ENCODE data around the gene PRKAR1B. TPM values are rescaled to one million over a fixed set of nuclear protein-coding genes. Genes with fewer than 3 reads are reported as not detected.

The PRKAR1B gene
- total and polyA plus RNA-seq, 10 of the 15 experiments (the other 5 are each of a cell fraction or from before 2014, with no cell fraction given): 1.4 to 45.6 (median 19.3) TPM

- TF ChIP-seq ZBTB11 (CRISPR knock-in tag; IDR thresholded peaks at IDR 0.05): no peak
- no peak for TF ChIP-seq LARP7 (IDR thresholded peaks at IDR 0.05)
- no peak for TF ChIP-seq MLLT1 (IDR thresholded peaks at IDR 0.05)
- no peak for TF ChIP-seq ZNF622 (IDR thresholded peaks at IDR 0.05)
- TF ChIP-seq SIN3A (IDR thresholded peaks at IDR 0.05; ENCODE audit: low read depth, low read length): no peak
- TF ChIP-seq CBX5 (IDR thresholded peaks at IDR 0.05; ENCODE audit: low read depth): no peak
- no peak for TF ChIP-seq ZNF207 (IDR thresholded peaks at IDR 0.05; ENCODE audit: borderline replicate concordance)
- TF ChIP-seq TBL1XR1 (IDR thresholded peaks at IDR 0.05; ENCODE audit: low read depth, low read length): no peak
- TF ChIP-seq SMARCA5 (IDR thresholded peaks at IDR 0.05): no peak
Observed at GRCh38 chr7:676972-677385, 50.1 kb downstream of the PRKAR1B start (continued).

Measured in GM12878 (cell line).